Neural progenitor cell (in vitro differentiated cells): Measurements from ENCODE around the gene TUNAR.

Experiments used
- CTCF ChIP-seq: fragments of 200-600 bp; sonication (generic); IDR thresholded peaks from 2 replicates; pipeline ENCODE4 v1.5.1; 2017; ENCODE audit warnings: antibody characterized with exemption, mild to moderate bottlenecking
- EZH2 ChIP-seq: fragments of 200-600 bp; sonication (generic); IDR thresholded peaks from 2 replicates; pipeline ENCODE4 v1.6.1; 2017; ENCODE audit warnings: antibody characterized with exemption, mild to moderate bottlenecking, moderate library complexity

- TF ChIP-seq CTCF = no peak
- no peak for TF ChIP-seq EZH2
Observed at GRCh38 chr14:95884377-95884776, 7.7 kb downstream of the TUNAR start.
